ENCODE results near the gene SCT.
"Not testable (repeated sequence)": the region's sequence is repeated elsewhere in the genome, so short reads cannot be mapped to it uniquely, and the experiment has no call there.

DNA sequence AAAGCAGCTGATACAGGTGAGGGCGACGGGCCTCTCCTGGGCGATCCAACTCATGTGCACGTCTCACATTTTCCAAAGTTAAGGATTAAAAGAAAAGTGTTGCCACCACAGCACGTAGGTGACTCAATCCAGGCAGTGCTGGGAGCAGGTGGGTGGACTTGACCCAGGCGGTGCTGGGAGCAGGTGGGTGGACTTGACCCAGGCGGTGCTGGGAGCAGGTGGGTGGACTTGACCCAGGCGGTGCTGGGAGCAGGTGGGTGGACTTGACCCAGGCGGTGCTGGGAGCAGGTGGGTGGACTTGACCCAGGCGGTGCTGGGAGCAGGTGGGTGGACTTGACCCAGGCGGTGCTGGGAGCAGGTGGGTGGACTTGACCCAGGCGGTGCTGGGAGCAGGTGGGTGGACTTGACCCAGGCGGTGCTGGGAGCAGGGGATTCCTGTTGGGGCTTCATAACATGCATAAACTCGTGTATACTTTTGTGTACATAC is 20.7 kb upstream of the SCT start:
- not testable (repeated sequence) for TF ChIP-seq CTCF (conservative IDR thresholded peaks at IDR 0.05; ENCODE audit: low read depth in 2 of 2); CREB1 (CRISPR knock-in tag; IDR thresholded peaks at IDR 0.05; ENCODE audit: low read depth); EZH2 (IDR thresholded peaks at IDR 0.05; ENCODE audit: low read depth, unreplicated experiment); POLR2AphosphoS5 (IDR thresholded peaks at IDR 0.05; ENCODE audit: low read depth)

Measured in GM23338 (cell line).